ENCODE measurements around the gene SLC34A3.

DNA sequence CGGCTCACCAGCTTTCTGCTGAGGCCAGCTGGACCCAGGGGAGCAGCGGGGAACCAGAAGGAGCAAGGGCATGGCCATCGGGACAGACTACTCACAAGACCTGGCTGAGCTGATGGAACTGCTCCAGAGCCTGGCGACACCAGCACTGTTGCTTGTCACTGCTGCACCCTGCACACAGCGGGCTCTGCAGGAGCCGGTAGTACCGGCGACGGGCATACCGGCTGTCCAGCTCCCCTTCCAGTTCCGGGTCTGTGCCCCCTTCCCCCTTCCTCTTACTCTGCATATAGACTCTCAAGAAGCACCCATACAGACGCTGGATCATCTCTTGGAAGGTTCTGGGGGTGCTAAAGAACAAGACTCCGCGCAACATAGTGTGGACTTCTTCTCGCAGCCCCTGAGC lies 43.3 kb upstream of the SLC34A3 start:
- no peak for TF ChIP-seq CTCF (IDR thresholded peaks at IDR 0.05; ENCODE audit: low read length)
- TF ChIP-seq EZH2 (optimal IDR thresholded peaks at IDR 0.05; ENCODE audit: low read depth, low read length), result no peak

Data from MM.1S (cell line).